GM10248 (cell line): ENCODE results near the gene P2RX1.
A peak's percentile ranks its signal among the peaks of the same experiment; 100 is the strongest.

ENCODE experiments used
- CTCF ChIA-PET: fragments of 300-600 bp; sonication (Branson Sonifier 250); formaldehyde crosslinking; extraction: SDS; loops from one replicate; lab custom pipeline; 2021; ENCODE audit warnings: antibody characterized with exemption; lab: Yijun Ruan, JAX
- POLR2A ChIA-PET: fragments of 350-650 bp; sonication (Branson Sonifier 250); formaldehyde crosslinking; extraction: SDS; loops from one replicate; lab custom pipeline; 2020; ENCODE audit warnings: antibody characterized with exemption; lab: Yijun Ruan, JAX
- DNase-seq: peaks from one replicate; pipeline ENCODE4 v3.0.0; 2012; ENCODE audit errors: extremely low spot score
- TF ChIP-seq, protein P1 (sequence below): IDR thresholded peaks from 2 replicates; pipeline ENCODE4 v1.5.1; 2012; ENCODE audit warnings: mild to moderate bottlenecking, low read depth; ENCODE audit errors: extremely low read depth, missing control alignments, control extremely low read depth

The P2RX1 gene

GRCh38 chr17:3892095-3892998 is 23.9 kb downstream of the P2RX1 start:
- TF ChIP-seq, protein P1, sequence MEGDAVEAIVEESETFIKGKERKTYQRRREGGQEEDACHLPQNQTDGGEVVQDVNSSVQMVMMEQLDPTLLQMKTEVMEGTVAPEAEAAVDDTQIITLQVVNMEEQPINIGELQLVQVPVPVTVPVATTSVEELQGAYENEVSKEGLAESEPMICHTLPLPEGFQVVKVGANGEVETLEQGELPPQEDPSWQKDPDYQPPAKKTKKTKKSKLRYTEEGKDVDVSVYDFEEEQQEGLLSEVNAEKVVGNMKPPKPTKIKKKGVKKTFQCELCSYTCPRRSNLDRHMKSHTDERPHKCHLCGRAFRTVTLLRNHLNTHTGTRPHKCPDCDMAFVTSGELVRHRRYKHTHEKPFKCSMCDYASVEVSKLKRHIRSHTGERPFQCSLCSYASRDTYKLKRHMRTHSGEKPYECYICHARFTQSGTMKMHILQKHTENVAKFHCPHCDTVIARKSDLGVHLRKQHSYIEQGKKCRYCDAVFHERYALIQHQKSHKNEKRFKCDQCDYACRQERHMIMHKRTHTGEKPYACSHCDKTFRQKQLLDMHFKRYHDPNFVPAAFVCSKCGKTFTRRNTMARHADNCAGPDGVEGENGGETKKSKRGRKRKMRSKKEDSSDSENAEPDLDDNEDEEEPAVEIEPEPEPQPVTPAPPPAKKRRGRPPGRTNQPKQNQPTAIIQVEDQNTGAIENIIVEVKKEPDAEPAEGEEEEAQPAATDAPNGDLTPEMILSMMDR: no peak
- POLR2A ChIA-PET: interaction anchor here (1.3 kb wide), 1 partner anchor 19 kb away, joined by 3 read pairs; no protein-coding TSS in a partner anchor
- DNase-seq: peak; percentile 49
- CTCF ChIA-PET: interaction anchor here (1.0 to 3.3 kb wide), 5 partner anchors 12 to 46 kb away, joined by 3 to 31 read pairs (median 13); partner anchors contain the start of gene NCBP3

DNA sequence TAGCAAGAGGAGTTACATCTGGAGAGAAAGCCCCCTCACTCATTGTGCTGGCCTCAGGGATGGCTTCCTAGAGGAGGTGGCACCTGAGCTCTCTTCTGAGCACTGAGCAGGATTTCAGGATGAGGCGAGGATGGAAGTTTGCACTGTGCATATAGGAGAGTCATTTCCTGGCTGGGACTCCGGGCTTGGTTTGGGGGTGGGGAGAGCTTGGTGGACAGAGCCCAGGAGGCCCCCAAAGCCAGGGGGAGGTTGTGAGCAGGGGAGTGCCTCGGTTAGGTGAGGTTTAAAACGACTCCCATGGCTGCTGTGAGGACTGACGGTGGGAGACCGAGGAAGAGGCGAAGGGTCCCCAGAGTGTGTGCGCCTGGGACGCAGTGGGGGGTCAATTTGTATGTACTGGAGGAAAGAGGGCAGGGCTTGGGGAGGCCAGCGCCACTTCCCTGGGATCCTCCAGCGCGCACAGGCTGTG is 24.6 kb downstream of the P2RX1 start:
- DNase-seq: no peak
- CTCF ChIA-PET: interaction anchor here (1.0 kb wide), 1 partner anchor 22 kb away, joined by 3 read pairs; no protein-coding TSS in a partner anchor
- POLR2A ChIA-PET: no interaction called here
- TF ChIP-seq, protein P1: no peak

DNA sequence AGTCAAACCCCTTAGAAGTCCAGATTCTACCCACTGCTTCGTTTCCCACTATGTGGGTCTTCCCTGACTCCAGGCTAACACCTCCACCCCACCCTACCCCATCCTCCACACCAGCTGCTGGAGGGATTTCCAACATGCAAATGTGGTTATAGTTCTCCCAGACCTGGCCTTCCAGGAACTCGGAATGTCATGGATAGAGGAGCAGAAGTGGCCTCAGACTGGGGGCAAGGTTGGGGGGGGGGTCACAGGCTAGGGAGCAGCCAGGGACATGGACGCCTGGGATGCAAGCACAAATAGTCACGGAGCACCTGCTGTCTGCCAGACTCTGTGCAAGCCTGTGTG is 25.4 kb downstream of the P2RX1 start:
- DNase-seq: no peak
- ChIA-PET CTCF (interaction anchor here (0.8 to 2.4 kb wide), 3 partner anchors 17 to 26 kb away, joined by 3 to 9 read pairs (median 3); no protein-coding TSS in a partner anchor), POLR2A (no interaction called here)
- TF ChIP-seq, protein P1: no peak

GRCh38 chr17:3890082-3890877 is 26.0 kb downstream of the P2RX1 start:
- CTCF ChIA-PET: interaction anchor here (0.8 to 2.4 kb wide), 6 partner anchors 18 to 62 kb away, joined by 3 to 9 read pairs (median 3); partner anchors contain the start of gene NCBP3
- POLR2A ChIA-PET: interaction anchor here (0.6 kb wide), 1 partner anchor 254 kb away, joined by 3 read pairs; no protein-coding TSS in a partner anchor
- DNase-seq: no peak
- TF ChIP-seq, protein P1: no peak

DNA sequence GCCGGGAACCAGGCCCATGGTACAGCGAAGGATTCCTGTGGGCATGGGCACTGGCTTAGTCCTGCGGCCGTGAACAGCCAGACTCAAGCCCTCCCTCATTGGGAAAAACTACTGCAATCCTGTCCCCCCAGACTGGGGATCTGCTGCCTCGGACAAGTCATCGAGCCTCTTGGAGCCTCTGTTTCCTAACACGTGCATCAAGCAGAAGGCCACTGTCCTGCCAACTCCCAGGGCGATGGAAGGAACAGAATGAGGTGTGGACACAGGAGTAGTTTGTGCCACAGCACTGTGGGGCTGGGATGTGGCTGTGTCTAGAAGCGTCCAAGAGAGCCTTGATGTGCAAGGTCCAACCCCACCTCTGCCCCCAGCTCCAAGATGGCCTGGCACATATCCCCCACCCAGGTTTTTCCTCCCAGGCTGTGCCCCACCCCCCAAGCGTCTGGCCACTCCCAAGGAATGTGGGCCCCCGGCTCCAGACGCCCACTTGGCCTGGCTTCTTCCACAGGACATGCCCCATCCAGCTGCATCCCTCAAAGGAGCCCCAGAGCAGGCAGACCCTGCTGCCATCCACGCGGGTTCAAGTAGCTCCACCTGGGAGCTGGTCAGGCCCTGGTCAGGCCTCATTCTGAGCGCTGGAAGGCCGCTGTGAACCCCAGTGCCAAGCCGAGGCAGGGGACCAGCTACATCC is 26.8 kb downstream of the P2RX1 start:
- TF ChIP-seq, protein P1: no peak
- POLR2A ChIA-PET: interaction anchor here (0.6 kb wide), 1 partner anchor 255 kb away, joined by 3 read pairs; no protein-coding TSS in a partner anchor
- CTCF ChIA-PET: interaction anchor here (1.0 to 2.4 kb wide), 5 partner anchors 22 to 62 kb away, joined by 3 to 9 read pairs (median 3); partner anchors contain the start of gene NCBP3
- no peak for DNase-seq
